HUES48 (cell line): ENCODE results near the gene TMEM175.
"Not testable (repeated sequence)": the region's sequence is repeated elsewhere in the genome, so short reads cannot be mapped to it uniquely, and the experiment has no call there.

Experiments used
- H3K27ac ChIP-seq: one replicate; pipeline ENCODE4 v1.7.0; 2013; ENCODE audit warnings: low read depth, low read length, inconsistent platforms
- H3K27me3 ChIP-seq: 2 replicates; pipeline ENCODE4 v1.6.1; 2013; ENCODE audit warnings: mild to moderate bottlenecking, low read length; ENCODE audit not compliant: control insufficient read depth, insufficient read depth
- H3K36me3 ChIP-seq: 2 replicates; pipeline ENCODE4 v1.6.1; 2013; ENCODE audit warnings: low read length; ENCODE audit not compliant: control insufficient read depth, insufficient read depth
- H3K4me1 ChIP-seq: 2 replicates; pipeline ENCODE4 v1.6.1; 2013; ENCODE audit warnings: mild to moderate bottlenecking, low read length; ENCODE audit not compliant: control insufficient read depth, insufficient read depth
- H3K4me3 ChIP-seq: 2 replicates; pipeline ENCODE4 v1.5.1; 2013; ENCODE audit warnings: mild to moderate bottlenecking, low read depth, low read length
- H3K9ac ChIP-seq: 2 replicates; pipeline ENCODE4 v1.6.1; 2013; ENCODE audit warnings: mild to moderate bottlenecking, low read depth, low read length, moderate library complexity
- H3K9me3 ChIP-seq: 2 replicates; pipeline ENCODE4 v1.6.1; 2013; ENCODE audit warnings: low read length; ENCODE audit not compliant: control insufficient read depth, insufficient read depth

TMEM175 gene

GRCh38 chr4:917992-918391 is 14.3 kb upstream of the TMEM175 start:
- H3K27ac ChIP-seq = no peak overlapping the region
- no peak overlapping the region for H3K9ac ChIP-seq
- no peaks in the 10 kb centered on the region for H3K27me3 ChIP-seq
- no peaks in the 10 kb centered on the region for H3K4me1 ChIP-seq
- no peaks in the 10 kb centered on the region for H3K9me3 ChIP-seq
- no peak overlapping the region for H3K4me3 ChIP-seq
- H3K36me3 ChIP-seq = peaks cover 3% of the 10 kb centered on the region; the same call in 1 of the 2 replicates

GRCh38 chr4:918591-918990 is 13.7 kb upstream of the TMEM175 start:
- H3K9me3 ChIP-seq, H3K27me3 ChIP-seq: not testable (repeated sequence)

GRCh38 chr4:919004-919680 is 13.1 kb upstream of the TMEM175 start:
- not testable (repeated sequence) for H3K36me3 ChIP-seq, H3K9me3 ChIP-seq, H3K27me3 ChIP-seq, H3K9ac ChIP-seq, H3K4me3 ChIP-seq, H3K4me1 ChIP-seq, H3K27ac ChIP-seq

More at GRCh38 chr4:918591-918990, 13.7 kb upstream of the TMEM175 start:
- not testable (repeated sequence) for H3K4me1 ChIP-seq, H3K9ac ChIP-seq, H3K27ac ChIP-seq, H3K4me3 ChIP-seq, H3K36me3 ChIP-seq

- Histone ChIP-seq H3K9me3 (no peaks in the 10 kb centered on the region), H3K4me1 (no peaks in the 10 kb centered on the region), H3K4me3 (no peak overlapping the region), H3K9ac (no peak overlapping the region), H3K27ac (no peak overlapping the region), H3K36me3 (0 out of 2 replicates have a peak, but pooled peaks cover 3% of the 10 kb centered on the region), H3K27me3 (no peaks in the 10 kb centered on the region)
Observed at GRCh38 chr4:921830-922331, 10.4 kb upstream of the TMEM175 start.

GRCh38 chr4:924107-925096 is 7.9 kb upstream of the TMEM175 start:
- Histone ChIP-seq H3K9me3 (no peaks in the 10 kb centered on the region), H3K36me3 (0 out of 2 replicates have a peak, but pooled peaks cover 3% of the 10 kb centered on the region), H3K9ac (no peak overlapping the region), H3K27ac (no peak overlapping the region), H3K4me1 (no peaks in the 10 kb centered on the region), H3K4me3 (no peak overlapping the region), H3K27me3 (no peaks in the 10 kb centered on the region)

- H3K9ac ChIP-seq = no peak overlapping the region
- no peak overlapping the region for H3K4me3 ChIP-seq
- no peaks in the 10 kb centered on the region for H3K27me3 ChIP-seq
- no peak overlapping the region for H3K27ac ChIP-seq
- H3K9me3 ChIP-seq = no peaks in the 10 kb centered on the region
- no peaks in the 10 kb centered on the region for H3K4me1 ChIP-seq
- 0 out of 2 replicates have a peak, but pooled peaks cover 3% of the 10 kb centered on the region for H3K36me3 ChIP-seq
Observed at GRCh38 chr4:925171-925570, 7.1 kb upstream of the TMEM175 start.

- Histone ChIP-seq H3K36me3 (0 out of 2 replicates have a peak, but pooled peaks cover 3% of the 10 kb centered on the region), H3K4me3 (no peak overlapping the region), H3K9me3 (no peaks in the 10 kb centered on the region), H3K27ac (no peak overlapping the region), H3K27me3 (no peaks in the 10 kb centered on the region), H3K4me1 (peaks cover 2% of the 10 kb centered on the region), H3K9ac (no peak overlapping the region)
Observed at GRCh38 chr4:925771-926500, 6.3 kb upstream of the TMEM175 start.

GRCh38 chr4:926538-926937 is 5.7 kb upstream of the TMEM175 start:
- Histone ChIP-seq H3K36me3 (0 out of 2 replicates have a peak, but pooled peaks cover 3% of the 10 kb centered on the region), H3K27me3 (no peaks in the 10 kb centered on the region), H3K4me3 (no peak overlapping the region), H3K27ac (no peak overlapping the region), H3K9ac (no peak overlapping the region), H3K4me1 (peaks cover 5% of the 10 kb centered on the region), H3K9me3 (no peaks in the 10 kb centered on the region)

GRCh38 chr4:927566-927965 is 4.7 kb upstream of the TMEM175 start:
- not testable (repeated sequence) for H3K27ac ChIP-seq, H3K9ac ChIP-seq, H3K4me3 ChIP-seq, H3K36me3 ChIP-seq, H3K4me1 ChIP-seq, H3K27me3 ChIP-seq, H3K9me3 ChIP-seq

- no peaks in the 10 kb centered on the region for H3K27me3 ChIP-seq
- H3K9me3 ChIP-seq = no peaks in the 10 kb centered on the region
- no peak overlapping the region for H3K4me3 ChIP-seq
- H3K27ac ChIP-seq = no peak overlapping the region
- no peaks in the 10 kb centered on the region for H3K36me3 ChIP-seq
- peaks cover 5% of the 10 kb centered on the region for H3K4me1 ChIP-seq
- no peak overlapping the region for H3K9ac ChIP-seq
Observed at GRCh38 chr4:929096-929765, 3.0 kb upstream of the TMEM175 start.
